SK-N-MC (cell line): ENCODE measurements around the gene GSK3A.

Source experiments
- EZH2 ChIP-seq: fragments of 200-600 bp; sonication (generic); IDR thresholded peaks from one replicate; pipeline ENCODE4 v1.6.1; 2017; ENCODE audit warnings: antibody characterized with exemption
- FOXP2 ChIP-seq: optimal IDR thresholded peaks from 2 replicates; pipeline ENCODE3; 2011; ENCODE audit warnings: mild to moderate bottlenecking, moderate library complexity; ENCODE audit not compliant: insufficient read depth; ENCODE audit errors: extremely low read length, control extremely low read depth
- POLR2AphosphoS5 ChIP-seq: IDR thresholded peaks from 2 replicates; pipeline ENCODE4 v1.6.1; 2012; ENCODE audit warnings: mild to moderate bottlenecking, low read depth, low read length, borderline replicate concordance

DNA sequence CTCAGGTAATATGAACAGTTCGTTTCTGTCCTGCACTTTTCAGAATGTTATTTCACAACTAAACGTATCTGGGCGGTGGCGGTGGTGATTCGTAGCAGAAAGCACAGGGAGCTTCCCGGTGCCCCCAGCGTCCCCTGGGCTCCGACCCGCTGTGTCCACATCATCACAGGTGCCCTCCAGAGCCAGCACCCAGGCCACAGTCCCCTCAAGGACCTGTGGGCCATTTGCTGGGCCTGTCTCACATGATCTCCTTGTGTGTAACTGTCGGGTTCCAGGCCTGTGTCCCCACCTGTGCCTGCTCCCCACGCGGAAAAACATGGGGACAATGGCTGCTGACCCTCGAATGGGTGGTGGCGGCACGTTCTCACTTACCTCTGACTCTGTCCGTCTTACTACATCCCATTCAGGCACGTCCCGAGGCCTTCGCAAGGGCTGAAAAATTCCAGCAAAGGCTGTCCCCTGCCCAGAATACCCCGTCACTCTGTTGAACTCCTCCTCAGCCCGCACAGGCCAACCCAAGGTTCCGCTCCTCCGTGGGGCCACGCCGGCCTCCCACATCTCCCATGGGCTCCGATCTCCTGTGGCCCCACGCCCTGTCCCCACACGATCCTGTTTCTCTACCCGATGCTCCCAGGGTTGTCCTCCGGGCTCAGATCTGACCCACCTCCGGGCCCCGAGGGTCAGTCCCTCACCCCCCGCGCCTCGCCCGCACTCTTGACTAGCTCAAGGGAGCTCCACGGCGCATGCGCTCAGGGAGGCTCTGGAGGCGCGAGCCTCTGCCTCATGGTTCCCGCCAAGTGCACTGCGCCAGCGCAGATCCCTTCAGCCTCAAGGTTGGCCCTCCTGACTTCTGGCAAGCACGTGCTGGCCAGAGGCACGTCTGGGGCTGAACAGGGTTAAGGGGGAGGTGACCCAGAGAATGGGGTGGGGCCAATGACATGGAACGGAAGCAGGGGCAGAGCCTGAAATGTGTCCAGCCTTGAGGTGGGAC lies 46.1 kb downstream of the GSK3A start:
- no peak for TF ChIP-seq EZH2
- TF ChIP-seq POLR2AphosphoS5 = no peak
- TF ChIP-seq FOXP2 = no peak
